GM23338 (cell line): ENCODE measurements around the gene TPCN2. TPM values are rescaled to one million over a fixed set of nuclear protein-coding genes. Genes with fewer than 3 reads are reported as not detected.

ENCODE experiments used
- EZH2 ChIP-seq: fragments of 200-600 bp; sonication (generic); IDR thresholded peaks from one replicate; pipeline ENCODE4 v1.8.0; 2017; ENCODE audit warnings: antibody characterized with exemption, mild to moderate bottlenecking, low read depth; ENCODE audit not compliant: unreplicated experiment
- ZNF114 ChIP-seq: fragments of 250-450 bp; sonication (Bioruptor Pico); IDR thresholded peaks from 2 replicates; pipeline ENCODE4 v1.5.0; 2020; ENCODE audit warnings: mild to moderate bottlenecking, moderate library complexity
- ZNF331 ChIP-seq: fragments of 250-450 bp; sonication (Bioruptor Pico); IDR thresholded peaks from 2 replicates; pipeline ENCODE4 v1.5.0; 2020; ENCODE audit warnings: low read depth, mild to moderate bottlenecking, moderate library complexity
- polyA plus RNA-seq: library from polyadenylated mRNA; unstranded; fragments of >200 nt; fragmentation: Nextera tagmentation; extraction: Ambion mirVana; gene quantifications from 2 replicates; pipeline ENCODE4 v1.2.1, GENCODE V29; 2016
- total RNA-seq: library from RNA; depleted of rRNA; stranded (reverse); fragments of >200 nt; shearing (Covaris generic); gene quantifications from 2 replicates; pipeline ENCODE4 v1.2.3, GENCODE V29; 2014
- TF ChIP-seq, protein P1 (sequence below): fragments of 250-450 bp; sonication (Bioruptor Pico); IDR thresholded peaks from 2 replicates; pipeline ENCODE4 v1.5.0; 2020; ENCODE audit warnings: mild to moderate bottlenecking, moderate library complexity
- TF ChIP-seq, protein P2 (sequence below): IDR thresholded peaks from 2 replicates; pipeline ENCODE4 v1.6.1; 2016; ENCODE audit warnings: antibody characterized with exemption
- TF ChIP-seq, protein P3 (sequence below), 2 experiments: fragments of 200-600 bp in 1 of 2; sonication (generic) in 1 of 2; conservative IDR thresholded peaks; 2 replicates each; pipeline versions ENCODE4 v1.5.1 to v1.6.1; 2016 to 2017; ENCODE audit warnings: antibody characterized with exemption in 2 of 2, low read depth in 2 of 2, mild to moderate bottlenecking in 2 of 2, moderate library complexity in 1 of 2

The TPCN2 gene
- total and polyA plus RNA-seq, 2 experiments from 2014 or later = 5.8 to 14.7 TPM

DNA sequence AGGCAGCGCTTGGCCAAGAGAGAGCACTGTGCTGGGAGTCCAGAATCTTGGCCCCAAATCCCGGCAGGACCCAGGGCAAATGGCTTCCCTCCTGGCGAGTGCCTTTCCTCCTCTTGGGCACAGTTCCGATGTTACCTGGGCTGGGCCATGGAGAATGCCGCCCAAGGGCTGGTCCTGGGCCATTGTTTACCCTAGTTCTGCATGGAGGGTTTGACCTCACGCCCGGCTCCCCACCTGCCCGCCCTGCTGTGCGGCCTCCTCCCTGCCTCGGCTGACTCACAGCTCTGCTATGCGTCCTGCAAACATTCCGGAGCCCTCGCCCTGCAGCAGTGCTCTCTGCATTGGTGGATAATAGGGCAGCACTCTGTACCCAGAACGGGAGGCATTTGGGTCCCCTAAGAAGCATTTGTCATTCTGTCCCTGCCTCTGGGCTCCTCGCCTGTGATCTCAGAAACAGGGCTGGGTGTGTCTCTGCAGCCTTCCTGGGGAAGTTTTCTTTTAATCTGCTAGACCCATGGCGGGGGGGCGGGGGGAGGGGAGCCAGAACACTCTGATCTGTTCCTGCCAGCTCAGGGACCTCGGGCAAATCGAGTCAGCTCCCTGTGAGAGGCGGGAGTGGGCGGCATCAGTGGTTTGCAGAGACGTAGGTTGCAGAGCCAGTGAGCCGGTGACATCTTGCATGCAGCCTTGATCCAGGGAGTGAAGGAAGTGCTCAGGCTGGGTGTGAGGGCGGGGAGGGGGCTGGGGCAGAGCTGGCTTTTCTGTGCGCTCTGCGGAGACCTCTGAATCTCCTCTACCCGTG, 74.1 kb downstream of the TPCN2 start (continued):
- TF ChIP-seq, protein P1, sequence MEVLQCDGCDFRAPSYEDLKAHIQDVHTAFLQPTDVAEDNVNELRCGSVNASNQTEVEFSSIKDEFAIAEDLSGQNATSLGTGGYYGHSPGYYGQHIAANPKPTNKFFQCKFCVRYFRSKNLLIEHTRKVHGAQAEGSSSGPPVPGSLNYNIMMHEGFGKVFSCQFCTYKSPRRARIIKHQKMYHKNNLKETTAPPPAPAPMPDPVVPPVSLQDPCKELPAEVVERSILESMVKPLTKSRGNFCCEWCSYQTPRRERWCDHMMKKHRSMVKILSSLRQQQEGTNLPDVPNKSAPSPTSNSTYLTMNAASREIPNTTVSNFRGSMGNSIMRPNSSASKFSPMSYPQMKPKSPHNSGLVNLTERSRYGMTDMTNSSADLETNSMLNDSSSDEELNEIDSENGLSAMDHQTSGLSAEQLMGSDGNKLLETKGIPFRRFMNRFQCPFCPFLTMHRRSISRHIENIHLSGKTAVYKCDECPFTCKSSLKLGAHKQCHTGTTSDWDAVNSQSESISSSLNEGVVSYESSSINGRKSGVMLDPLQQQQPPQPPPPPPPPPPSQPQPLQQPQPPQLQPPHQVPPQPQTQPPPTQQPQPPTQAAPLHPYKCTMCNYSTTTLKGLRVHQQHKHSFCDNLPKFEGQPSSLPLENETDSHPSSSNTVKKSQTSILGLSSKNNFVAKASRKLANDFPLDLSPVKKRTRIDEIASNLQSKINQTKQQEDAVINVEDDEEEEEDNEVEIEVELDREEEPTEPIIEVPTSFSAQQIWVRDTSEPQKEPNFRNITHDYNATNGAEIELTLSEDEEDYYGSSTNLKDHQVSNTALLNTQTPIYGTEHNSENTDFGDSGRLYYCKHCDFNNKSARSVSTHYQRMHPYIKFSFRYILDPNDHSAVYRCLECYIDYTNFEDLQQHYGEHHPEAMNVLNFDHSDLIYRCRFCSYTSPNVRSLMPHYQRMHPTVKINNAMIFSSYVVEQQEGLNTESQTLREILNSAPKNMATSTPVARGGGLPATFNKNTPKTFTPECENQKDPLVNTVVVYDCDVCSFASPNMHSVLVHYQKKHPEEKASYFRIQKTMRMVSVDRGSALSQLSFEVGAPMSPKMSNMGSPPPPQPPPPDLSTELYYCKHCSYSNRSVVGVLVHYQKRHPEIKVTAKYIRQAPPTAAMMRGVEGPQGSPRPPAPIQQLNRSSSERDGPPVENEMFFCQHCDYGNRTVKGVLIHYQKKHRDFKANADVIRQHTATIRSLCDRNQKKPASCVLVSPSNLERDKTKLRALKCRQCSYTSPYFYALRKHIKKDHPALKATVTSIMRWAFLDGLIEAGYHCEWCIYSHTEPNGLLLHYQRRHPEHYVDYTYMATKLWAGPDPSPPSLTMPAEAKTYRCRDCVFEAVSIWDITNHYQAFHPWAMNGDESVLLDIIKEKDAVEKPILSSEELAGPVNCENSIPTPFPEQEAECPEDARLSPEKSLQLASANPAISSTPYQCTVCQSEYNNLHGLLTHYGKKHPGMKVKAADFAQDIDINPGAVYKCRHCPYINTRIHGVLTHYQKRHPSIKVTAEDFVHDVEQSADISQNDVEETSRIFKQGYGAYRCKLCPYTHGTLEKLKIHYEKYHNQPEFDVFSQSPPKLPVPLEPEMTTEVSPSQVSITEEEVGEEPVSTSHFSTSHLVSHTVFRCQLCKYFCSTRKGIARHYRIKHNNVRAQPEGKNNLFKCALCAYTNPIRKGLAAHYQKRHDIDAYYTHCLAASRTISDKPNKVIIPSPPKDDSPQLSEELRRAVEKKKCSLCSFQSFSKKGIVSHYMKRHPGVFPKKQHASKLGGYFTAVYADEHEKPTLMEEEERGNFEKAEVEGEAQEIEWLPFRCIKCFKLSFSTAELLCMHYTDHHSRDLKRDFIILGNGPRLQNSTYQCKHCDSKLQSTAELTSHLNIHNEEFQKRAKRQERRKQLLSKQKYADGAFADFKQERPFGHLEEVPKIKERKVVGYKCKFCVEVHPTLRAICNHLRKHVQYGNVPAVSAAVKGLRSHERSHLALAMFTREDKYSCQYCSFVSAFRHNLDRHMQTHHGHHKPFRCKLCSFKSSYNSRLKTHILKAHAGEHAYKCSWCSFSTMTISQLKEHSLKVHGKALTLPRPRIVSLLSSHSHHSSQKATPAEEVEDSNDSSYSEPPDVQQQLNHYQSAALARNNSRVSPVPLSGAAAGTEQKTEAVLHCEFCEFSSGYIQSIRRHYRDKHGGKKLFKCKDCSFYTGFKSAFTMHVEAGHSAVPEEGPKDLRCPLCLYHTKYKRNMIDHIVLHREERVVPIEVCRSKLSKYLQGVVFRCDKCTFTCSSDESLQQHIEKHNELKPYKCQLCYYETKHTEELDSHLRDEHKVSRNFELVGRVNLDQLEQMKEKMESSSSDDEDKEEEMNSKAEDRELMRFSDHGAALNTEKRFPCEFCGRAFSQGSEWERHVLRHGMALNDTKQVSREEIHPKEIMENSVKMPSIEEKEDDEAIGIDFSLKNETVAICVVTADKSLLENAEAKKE (CRISPR knock-in tag) = peak; percentile 45; the same call in 1 of the 2 replicates
- TF ChIP-seq, protein P2, sequence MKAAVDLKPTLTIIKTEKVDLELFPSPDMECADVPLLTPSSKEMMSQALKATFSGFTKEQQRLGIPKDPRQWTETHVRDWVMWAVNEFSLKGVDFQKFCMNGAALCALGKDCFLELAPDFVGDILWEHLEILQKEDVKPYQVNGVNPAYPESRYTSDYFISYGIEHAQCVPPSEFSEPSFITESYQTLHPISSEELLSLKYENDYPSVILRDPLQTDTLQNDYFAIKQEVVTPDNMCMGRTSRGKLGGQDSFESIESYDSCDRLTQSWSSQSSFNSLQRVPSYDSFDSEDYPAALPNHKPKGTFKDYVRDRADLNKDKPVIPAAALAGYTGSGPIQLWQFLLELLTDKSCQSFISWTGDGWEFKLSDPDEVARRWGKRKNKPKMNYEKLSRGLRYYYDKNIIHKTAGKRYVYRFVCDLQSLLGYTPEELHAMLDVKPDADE = no peak
- no peak for TF ChIP-seq ZNF331
- TF ChIP-seq EZH2 = no peak
- no peak for TF ChIP-seq ZNF114 (CRISPR knock-in tag)
- TF ChIP-seq, protein P3, sequence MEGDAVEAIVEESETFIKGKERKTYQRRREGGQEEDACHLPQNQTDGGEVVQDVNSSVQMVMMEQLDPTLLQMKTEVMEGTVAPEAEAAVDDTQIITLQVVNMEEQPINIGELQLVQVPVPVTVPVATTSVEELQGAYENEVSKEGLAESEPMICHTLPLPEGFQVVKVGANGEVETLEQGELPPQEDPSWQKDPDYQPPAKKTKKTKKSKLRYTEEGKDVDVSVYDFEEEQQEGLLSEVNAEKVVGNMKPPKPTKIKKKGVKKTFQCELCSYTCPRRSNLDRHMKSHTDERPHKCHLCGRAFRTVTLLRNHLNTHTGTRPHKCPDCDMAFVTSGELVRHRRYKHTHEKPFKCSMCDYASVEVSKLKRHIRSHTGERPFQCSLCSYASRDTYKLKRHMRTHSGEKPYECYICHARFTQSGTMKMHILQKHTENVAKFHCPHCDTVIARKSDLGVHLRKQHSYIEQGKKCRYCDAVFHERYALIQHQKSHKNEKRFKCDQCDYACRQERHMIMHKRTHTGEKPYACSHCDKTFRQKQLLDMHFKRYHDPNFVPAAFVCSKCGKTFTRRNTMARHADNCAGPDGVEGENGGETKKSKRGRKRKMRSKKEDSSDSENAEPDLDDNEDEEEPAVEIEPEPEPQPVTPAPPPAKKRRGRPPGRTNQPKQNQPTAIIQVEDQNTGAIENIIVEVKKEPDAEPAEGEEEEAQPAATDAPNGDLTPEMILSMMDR (conservative IDR thresholded peaks at IDR 0.05; ENCODE audit: low read depth in 2 of 2) = no peak
